ENCODE results near the gene KRT77. TPM values are rescaled to one million over a fixed set of nuclear protein-coding genes. Genes with fewer than 3 reads are reported as not detected.

Gene KRT77
- total RNA-seq, 6 donors from 2014 or later, result not detected

DNA sequence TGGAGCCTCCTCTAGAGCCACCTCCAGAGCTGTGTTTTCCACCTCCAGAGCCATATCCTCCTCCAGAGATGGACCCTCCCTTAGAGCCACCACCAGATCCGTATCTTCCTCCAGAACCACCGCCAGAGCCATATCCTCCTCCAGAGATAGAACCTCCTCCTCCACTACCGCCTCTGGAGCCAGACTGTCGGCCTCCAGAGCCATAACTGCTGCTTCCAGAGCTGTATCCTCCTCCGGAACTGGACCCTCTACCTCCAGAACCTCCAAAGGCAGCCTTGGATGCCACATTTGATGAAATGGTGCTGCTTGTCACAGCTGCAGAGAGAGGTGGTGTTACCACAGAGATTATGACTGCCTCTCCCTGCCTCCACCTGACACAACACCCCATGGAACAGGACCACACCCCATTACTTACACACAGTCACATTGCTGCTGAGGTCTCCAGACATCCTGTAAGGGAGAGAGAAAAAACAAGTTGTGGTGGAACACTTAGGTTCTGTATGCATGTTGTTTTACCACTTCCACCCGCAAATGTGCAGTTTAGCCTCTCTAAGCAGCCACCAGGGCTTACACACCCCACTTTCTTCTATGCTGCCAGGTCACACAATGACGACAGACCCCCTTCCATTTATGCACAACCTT, 58.1 kb downstream of the KRT77 start:
- 69 to 79% methylated on average over 7 of the region's 7 CpGs for WGBS, 2 donors
- Histone ChIP-seq H3K27ac (no peak overlapping the region), H3K9me3 (no peaks in the 10 kb centered on the region), H3K4me1 (no peaks in the 10 kb centered on the region), H3K36me3 (no peaks in the 10 kb centered on the region), H3K4me3 (no peak overlapping the region), H3K27me3 (no peaks in the 10 kb centered on the region)
- DNase-seq, result no peak
- TF ChIP-seq, protein P1, sequence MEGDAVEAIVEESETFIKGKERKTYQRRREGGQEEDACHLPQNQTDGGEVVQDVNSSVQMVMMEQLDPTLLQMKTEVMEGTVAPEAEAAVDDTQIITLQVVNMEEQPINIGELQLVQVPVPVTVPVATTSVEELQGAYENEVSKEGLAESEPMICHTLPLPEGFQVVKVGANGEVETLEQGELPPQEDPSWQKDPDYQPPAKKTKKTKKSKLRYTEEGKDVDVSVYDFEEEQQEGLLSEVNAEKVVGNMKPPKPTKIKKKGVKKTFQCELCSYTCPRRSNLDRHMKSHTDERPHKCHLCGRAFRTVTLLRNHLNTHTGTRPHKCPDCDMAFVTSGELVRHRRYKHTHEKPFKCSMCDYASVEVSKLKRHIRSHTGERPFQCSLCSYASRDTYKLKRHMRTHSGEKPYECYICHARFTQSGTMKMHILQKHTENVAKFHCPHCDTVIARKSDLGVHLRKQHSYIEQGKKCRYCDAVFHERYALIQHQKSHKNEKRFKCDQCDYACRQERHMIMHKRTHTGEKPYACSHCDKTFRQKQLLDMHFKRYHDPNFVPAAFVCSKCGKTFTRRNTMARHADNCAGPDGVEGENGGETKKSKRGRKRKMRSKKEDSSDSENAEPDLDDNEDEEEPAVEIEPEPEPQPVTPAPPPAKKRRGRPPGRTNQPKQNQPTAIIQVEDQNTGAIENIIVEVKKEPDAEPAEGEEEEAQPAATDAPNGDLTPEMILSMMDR (IDR thresholded peaks at IDR 0.05), result no peak
- no peak for TF ChIP-seq POLR2AphosphoS5 (IDR thresholded peaks at IDR 0.05)
- no peak for TF ChIP-seq EP300 (IDR thresholded peaks at IDR 0.05)
- TF ChIP-seq POLR2A (IDR thresholded peaks at IDR 0.05), result no peak
- peak in 1 of 2 donors; percentile 13 for ATAC-seq (ENCODE audit: low FRiP score in 2 of 2)

DNA sequence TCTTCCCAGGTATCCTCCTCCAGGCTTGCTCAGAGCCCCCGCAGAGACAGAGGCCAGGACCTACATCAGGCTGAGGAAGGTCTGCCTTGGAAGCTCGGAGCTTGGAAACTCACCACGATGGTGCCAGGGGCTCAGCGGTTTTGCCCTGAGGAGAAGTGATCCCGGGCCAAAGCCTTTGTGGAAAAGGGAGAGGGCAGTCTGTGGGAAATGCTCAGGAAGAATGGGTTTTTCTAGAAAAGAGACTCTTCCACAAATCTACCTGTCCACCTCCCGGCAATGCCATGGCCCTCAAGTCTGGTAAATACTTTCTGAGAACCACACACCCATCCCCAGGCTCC, 59.3 kb downstream of the KRT77 start:
- no peak for TF ChIP-seq POLR2A (IDR thresholded peaks at IDR 0.05)
- TF ChIP-seq EP300 (IDR thresholded peaks at IDR 0.05), result no peak
- DNase-seq (no peak), ATAC-seq (ENCODE audit: low FRiP score in 2 of 2) (no peak)
- no peaks in the 10 kb centered on the region for H3K9me3 ChIP-seq
- WGBS, 2 donors, result 88 to 93% methylated on average over 4 to 6 of the region's 6 CpGs
- no peaks in the 10 kb centered on the region for H3K4me1 ChIP-seq
- H3K36me3 ChIP-seq, result no peaks in the 10 kb centered on the region
- no peaks in the 10 kb centered on the region for H3K27me3 ChIP-seq
- H3K27ac ChIP-seq, result no peak overlapping the region
- H3K4me3 ChIP-seq, result no peak overlapping the region

DNA sequence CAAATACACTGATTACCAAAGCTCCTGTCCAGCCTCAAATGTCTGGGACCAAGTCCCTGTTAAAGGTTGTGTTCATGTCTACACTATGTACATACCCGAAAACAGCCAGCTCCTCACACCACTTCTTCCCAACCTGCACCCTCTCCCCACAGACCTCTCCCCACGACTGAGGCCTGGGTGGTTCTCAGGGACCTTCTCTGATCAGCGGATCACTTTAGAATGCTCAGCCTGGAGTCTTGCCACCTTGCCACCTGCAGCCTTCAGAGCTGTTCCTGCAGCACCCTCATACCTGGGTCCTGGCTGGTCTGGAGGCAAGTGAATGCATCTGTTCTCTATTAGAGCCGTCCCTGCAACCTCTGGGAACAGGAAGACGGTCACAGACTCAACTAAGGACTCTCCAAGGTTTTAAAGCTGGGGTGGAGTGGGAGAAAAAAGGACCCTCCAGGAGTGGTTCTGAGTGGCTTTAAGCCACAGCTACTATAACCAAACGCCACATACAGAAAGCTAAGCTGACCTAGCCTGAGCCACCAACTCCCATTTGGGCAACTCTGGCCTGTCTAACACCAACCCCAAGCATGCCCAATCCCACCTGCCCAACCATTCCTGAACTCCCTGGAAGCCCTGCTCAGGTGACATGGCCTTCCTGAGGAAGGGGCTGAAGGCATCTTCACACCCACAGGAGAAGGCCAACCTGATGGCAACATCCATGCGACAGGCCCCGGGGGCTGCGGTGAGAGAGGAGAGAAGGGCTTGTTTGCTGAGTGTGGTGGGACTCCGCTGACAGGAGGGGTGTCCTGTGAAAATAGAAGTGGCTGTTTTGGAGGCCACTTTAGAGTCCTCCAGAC, 59.9 kb downstream of the KRT77 start:
- Histone ChIP-seq H3K36me3 (no peaks in the 10 kb centered on the region), H3K9me3 (no peaks in the 10 kb centered on the region), H3K27ac (no peak overlapping the region), H3K27me3 (no peaks in the 10 kb centered on the region), H3K4me1 (no peaks in the 10 kb centered on the region), H3K4me3 (no peak overlapping the region)
- DNase-seq (peak in 1 of 2 donors; percentile 27), ATAC-seq (ENCODE audit: low FRiP score in 2 of 2) (no peak)
- no peak for TF ChIP-seq EP300 (IDR thresholded peaks at IDR 0.05)
- TF ChIP-seq POLR2AphosphoS5 (IDR thresholded peaks at IDR 0.05), result no peak
- TF ChIP-seq POLR2A (IDR thresholded peaks at IDR 0.05), result no peak
- TF ChIP-seq, protein P1 (IDR thresholded peaks at IDR 0.05), result no peak
- WGBS, 2 donors, result 94 to 95% methylated on average over 9 to 10 of the region's 10 CpGs

DNA sequence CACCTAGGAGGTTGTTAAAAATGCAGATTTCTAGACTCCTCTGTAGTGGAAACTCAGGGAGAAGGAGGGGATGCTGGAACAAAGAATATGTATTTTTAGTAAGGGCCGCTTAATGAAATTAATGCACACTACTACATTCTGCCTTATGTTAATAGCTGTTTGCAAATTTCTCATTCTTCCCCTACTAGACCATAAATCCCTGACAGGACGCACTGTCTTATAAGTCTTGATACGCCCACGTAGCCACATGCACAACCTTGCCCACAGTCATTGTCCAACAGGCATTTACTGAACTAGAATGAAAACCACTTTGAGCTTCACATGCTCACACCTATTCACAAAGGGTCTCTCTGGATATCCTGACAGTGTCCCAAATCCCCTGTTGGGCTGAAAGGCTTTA, 61.9 kb downstream of the KRT77 start:
- Histone ChIP-seq H3K27me3 (no peaks in the 10 kb centered on the region), H3K27ac (no peak overlapping the region), H3K9me3 (no peaks in the 10 kb centered on the region), H3K4me3 (no peak overlapping the region), H3K36me3 (no peaks in the 10 kb centered on the region), H3K4me1 (no peaks in the 10 kb centered on the region)
- ATAC-seq (ENCODE audit: low FRiP score in 2 of 2), result no peak
- WGBS, 2 donors, result 56 to 69% methylated on average over 4 of the region's 4 CpGs
- no peak for DNase-seq
- no peak for TF ChIP-seq POLR2AphosphoS5 (IDR thresholded peaks at IDR 0.05)
- TF ChIP-seq EP300 (IDR thresholded peaks at IDR 0.05), result no peak
- TF ChIP-seq POLR2A (IDR thresholded peaks at IDR 0.05), result no peak
- TF ChIP-seq, protein P1 (IDR thresholded peaks at IDR 0.05), result no peak

Other genes starting within 250 kb of the KRT77 start
- not detected for gene KRT6C, start 229.7 kb downstream of the KRT77 start, total RNA-seq
- 1 to 10 TPM in 4 of 6 donors, under 1 TPM in 1, not detected in 1; 0.61 to 4.5 (median 1.4) TPM for gene KRT6A, start 210.3 kb downstream of the KRT77 start, total RNA-seq
- 10 to 100 TPM in 1 of 6 donors, 1 to 10 TPM in 3, not detected in 2; 3.6 to 43.3 (median 4.8) TPM for gene KRT5, start 183.1 kb downstream of the KRT77 start, total RNA-seq
- gene KRT71, start 150.4 kb downstream of the KRT77 start, total RNA-seq, result not detected
- not detected for gene KRT74, start 129.7 kb downstream of the KRT77 start, total RNA-seq
- gene KRT72, start 102.1 kb downstream of the KRT77 start, total RNA-seq, result under 1 TPM in 2 of 6 donors, not detected in 4; 0.11 to 0.37 TPM
- gene KRT73, start 85.0 kb downstream of the KRT77 start, total RNA-seq, result under 1 TPM in 2 of 6 donors, not detected in 4; 0.15 to 0.55 TPM
- gene KRT2, start 51.3 kb downstream of the KRT77 start, total RNA-seq, result not detected
- gene KRT1, start 23.1 kb downstream of the KRT77 start, total RNA-seq, result 1 to 10 TPM in 1 of 6 donors, under 1 TPM in 1, not detected in 4; 0.37 to 2.4 TPM
- not detected for gene KRT76, start 73.8 kb upstream of the KRT77 start, total RNA-seq
- gene KRT3, start 92.6 kb upstream of the KRT77 start, total RNA-seq, result not detected
- gene KRT4, start 110.6 kb upstream of the KRT77 start, total RNA-seq, result 10 to 100 TPM in 4 of 6 donors, 1 to 10 TPM in 2; 2.1 to 36.1 (median 15.1) TPM
- 1 to 10 TPM in 3 of 6 donors, under 1 TPM in 1, not detected in 2; 0.30 to 8.9 (median 1.3) TPM for gene KRT79, start 130.8 kb upstream of the KRT77 start, total RNA-seq
- under 1 TPM in 2 of 6 donors, not detected in 4; 0.13 to 0.30 TPM for gene KRT78, start 145.5 kb upstream of the KRT77 start, total RNA-seq
- gene KRT8, start 201.6 kb upstream of the KRT77 start, total RNA-seq, result 1,000 to 10,000 TPM in 1 of 6 donors, 100 to 1,000 TPM in 4, 10 to 100 TPM in 1; 90.1 to 1,458 (median 358) TPM
- 1,000 to 10,000 TPM in 1 of 6 donors, 100 to 1,000 TPM in 4, 10 to 100 TPM in 1; 99.5 to 1,221 (median 355) TPM for gene KRT18, start 245.6 kb upstream of the KRT77 start, total RNA-seq